A673 (cell line): ENCODE results near the gene FNDC10. TPM values are rescaled to one million over a fixed set of nuclear protein-coding genes. Genes with fewer than 3 reads are reported as not detected.

Experiments used
- BruUV-seq: library from RNA; stranded (reverse); fragments of 400-500 nt; replicated peaks from 2 replicates; lab custom pipeline; 2021; lab: Mats Ljungman, UMichigan
- CTCF ChIA-PET: fragments of 300-600 bp; sonication (Branson Sonifier 250); formaldehyde crosslinking; loops from one replicate; lab custom pipeline; 2022; ENCODE audit warnings: antibody characterized with exemption; lab: Charles Lee
- POLR2A ChIA-PET: fragments of 300-600 bp; sonication (Branson Sonifier 250); formaldehyde crosslinking; loops from one replicate; lab custom pipeline; 2022; ENCODE audit warnings: antibody characterized with exemption; ENCODE audit not compliant: low non-redundant PET; lab: Charles Lee
- DNase-seq: peaks from one replicate; pipeline ENCODE4 v3.0.0-alpha.2; 2015; ENCODE audit warnings: low spot score
- H3K27ac ChIP-seq: fragments of 200-600 bp; sonication (generic); 2 replicates; pipeline ENCODE4 v1.5.1; 2016; ENCODE audit warnings: mixed run types, low read depth, mild to moderate bottlenecking, mixed read lengths, antibody characterized with exemption, low read length; ENCODE audit not compliant: poor library complexity, severe bottlenecking
- H3K27me3 ChIP-seq: fragments of 200-600 bp; sonication (generic); replicated peaks from 2 replicates; pipeline ENCODE4 v1.6.1; 2017; ENCODE audit warnings: mixed run types, low read depth, mild to moderate bottlenecking, mixed read lengths, antibody characterized with exemption, low read length; ENCODE audit not compliant: insufficient read depth, poor library complexity
- H3K36me3 ChIP-seq: fragments of 200-600 bp; sonication (generic); 2 replicates; pipeline ENCODE4 v1.6.1; 2016; ENCODE audit warnings: mixed run types, mild to moderate bottlenecking, mixed read lengths, antibody characterized with exemption, low read length; ENCODE audit not compliant: insufficient read depth, poor library complexity, severe bottlenecking
- H3K4me1 ChIP-seq: fragments of 200-600 bp; sonication (generic); 2 replicates; pipeline ENCODE4 v1.6.1; 2017; ENCODE audit warnings: mixed run types, mild to moderate bottlenecking, mixed read lengths, antibody characterized with exemption, low read length; ENCODE audit not compliant: insufficient read depth, poor library complexity, severe bottlenecking
- H3K4me3 ChIP-seq: fragments of 200-600 bp; sonication (generic); 2 replicates; pipeline ENCODE4 v1.5.1; 2016; ENCODE audit warnings: low read depth, mixed run types, mild to moderate bottlenecking, mixed read lengths, low read length; ENCODE audit not compliant: poor library complexity, severe bottlenecking
- H3K9me3 ChIP-seq: fragments of 200-600 bp; sonication (generic); 2 replicates; pipeline ENCODE4 v1.6.1; 2016; ENCODE audit warnings: mixed run types, low read depth, mild to moderate bottlenecking, mixed read lengths, antibody characterized with exemption, low read length; ENCODE audit not compliant: poor library complexity, severe bottlenecking
- CTCF ChIP-seq: fragments of 300-800, 200-600 bp; sonication (generic); conservative IDR thresholded peaks from 2 replicates; pipeline ENCODE4 v1.5.1; 2017; ENCODE audit warnings: low read depth, mild to moderate bottlenecking, antibody characterized with exemption, low read length, moderate library complexity, mixed read lengths
- EZH2 ChIP-seq: fragments of 200-600 bp; sonication (generic); IDR thresholded peaks from 2 replicates; pipeline ENCODE4 v1.6.1; 2017; ENCODE audit warnings: borderline replicate concordance, low read depth, mild to moderate bottlenecking, mixed read lengths, antibody characterized with exemption, low read length; ENCODE audit not compliant: poor library complexity, severe bottlenecking
- intact Hi-C: fragments of 100-400 bp; cut with micrococcal nuclease; formaldehyde crosslinking; loops from one replicate; pipeline ENCODE4 v1.10.0; 2022; ENCODE audit not compliant: unreplicated experiment
- total RNA-seq: library from RNA; stranded (reverse); gene quantifications from 2 replicates; pipeline ENCODE4 v1.2.3, GENCODE V29; 2021

FNDC10 gene
- total RNA-seq, 1 experiment from 2014 or later: 1.7 TPM

DNA sequence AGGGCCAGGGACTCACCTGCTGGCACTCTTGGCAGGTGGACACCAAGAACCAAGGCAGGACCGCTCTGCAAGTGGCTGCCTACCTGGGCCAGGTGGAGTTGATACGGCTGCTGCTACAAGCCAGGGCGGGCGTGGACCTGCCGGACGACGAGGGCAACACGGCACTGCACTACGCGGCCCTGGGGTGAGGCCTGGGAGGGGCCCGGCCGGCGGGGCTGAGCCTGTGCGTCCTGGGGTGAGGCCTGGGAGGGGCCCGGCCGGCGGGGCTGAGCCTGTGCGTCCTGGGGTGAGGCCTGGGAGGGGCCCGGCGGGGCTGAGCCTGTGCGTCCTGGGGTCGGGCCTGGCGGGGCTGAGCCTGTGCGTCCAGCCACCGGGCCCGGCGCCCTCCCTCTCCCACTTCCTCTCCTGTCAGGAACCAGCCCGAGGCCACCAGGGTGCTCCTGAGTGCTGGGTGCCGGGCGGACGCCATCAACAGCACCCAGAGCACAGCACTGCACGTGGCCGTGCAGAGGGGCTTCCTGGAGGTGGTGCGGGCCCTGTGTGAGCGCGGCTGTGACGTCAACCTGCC, 27.4 kb upstream of the FNDC10 start:
- peaks cover 18% of the 10 kb centered on the region for H3K27me3 ChIP-seq
- no peak overlapping the region for H3K4me3 ChIP-seq
- ChIA-PET CTCF (no interaction called here), POLR2A (no interaction called here)
- intact Hi-C loops: no loop called here
- peaks cover 15% of the 10 kb centered on the region for H3K4me1 ChIP-seq
- no TSS peak for BruUV-seq
- TF ChIP-seq EZH2 (no peak), CTCF (no peak)
- no peaks in the 10 kb centered on the region for H3K36me3 ChIP-seq
- H3K27ac ChIP-seq: no peak overlapping the region
- no peaks in the 10 kb centered on the region for H3K9me3 ChIP-seq
- no peak for DNase-seq

DNA sequence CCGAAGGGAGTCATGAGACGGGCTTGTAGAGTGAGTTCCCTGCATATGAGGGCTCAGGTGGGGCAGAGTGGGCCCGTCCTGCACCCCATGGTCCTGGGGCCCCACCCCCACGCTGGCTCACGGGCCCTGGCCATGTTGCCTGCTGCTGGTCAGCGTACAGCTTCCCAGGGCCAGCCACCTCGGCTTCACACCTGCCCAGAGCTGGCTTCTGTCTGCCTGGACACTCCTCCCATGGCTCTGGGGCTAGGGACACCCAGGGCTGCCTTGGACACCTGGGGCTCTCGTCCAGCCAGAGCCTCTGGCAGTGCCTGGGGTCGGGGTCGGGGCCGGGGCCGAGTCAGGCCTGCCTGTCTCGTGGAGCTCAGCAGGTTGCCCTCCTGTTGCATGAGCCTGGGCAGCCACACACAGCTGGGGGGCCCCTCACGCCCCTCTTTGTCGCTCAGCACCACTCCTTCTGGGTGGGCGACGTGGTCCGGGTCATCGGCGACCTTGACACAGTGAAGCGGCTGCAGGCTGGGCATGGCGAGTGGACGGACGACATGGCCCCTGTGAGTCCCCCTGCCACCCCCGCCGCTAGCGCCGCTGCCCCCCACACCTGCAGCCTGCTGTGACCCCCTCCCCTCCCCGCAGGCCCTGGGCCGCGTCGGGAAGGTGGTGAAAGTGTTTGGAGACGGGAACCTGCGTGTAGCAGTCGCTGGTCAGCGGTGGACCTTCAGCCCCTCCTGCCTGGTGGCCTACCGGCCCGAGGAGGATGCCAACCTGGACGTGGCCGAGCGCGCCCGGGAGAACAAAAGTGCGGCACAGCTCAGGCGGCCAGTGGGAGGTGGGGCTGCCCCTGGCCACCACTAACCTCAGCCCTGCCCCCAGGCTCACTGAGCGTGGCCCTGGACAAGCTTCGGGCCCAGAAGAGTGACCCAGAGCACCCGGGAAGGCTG, 26.5 kb upstream of the FNDC10 start:
- no TSS peak for BruUV-seq
- CTCF ChIA-PET: no interaction called here

DNA sequence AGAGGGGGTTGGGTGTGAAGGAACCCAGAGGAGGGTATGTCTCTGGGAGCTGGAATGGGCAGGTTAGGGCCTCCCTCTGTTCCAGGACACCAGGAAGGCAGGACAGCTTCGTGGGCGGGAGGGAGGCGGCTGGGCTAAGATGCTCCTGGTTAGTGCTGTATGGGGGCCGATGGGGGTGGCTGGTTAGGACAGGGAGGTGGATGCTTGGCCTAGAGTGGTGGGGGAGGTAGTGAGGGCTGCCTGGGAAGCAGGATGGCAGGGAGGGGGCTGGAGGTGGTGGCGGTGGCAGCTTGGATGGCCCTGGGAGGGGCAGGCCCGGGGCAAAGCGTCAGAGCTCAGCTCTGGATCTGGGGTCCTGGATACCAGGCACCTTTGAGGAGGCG, 25.9 kb upstream of the FNDC10 start:
- no peak for DNase-seq
- POLR2A ChIA-PET: no interaction called here
- Histone ChIP-seq H3K9me3 (no peaks in the 10 kb centered on the region), H3K27ac (no peak overlapping the region), H3K4me3 (no peak overlapping the region), H3K36me3 (no peaks in the 10 kb centered on the region), H3K4me1 (peaks cover 8% of the 10 kb centered on the region), H3K27me3 (peaks cover 6% of the 10 kb centered on the region)
- no peak for TF ChIP-seq EZH2
- intact Hi-C loops: no loop called here
- CTCF ChIA-PET: no interaction called here
- BruUV-seq: no TSS peak

More for the DNA sequence above, 26.5 kb upstream of the FNDC10 start:
- DNase-seq: no peak
- TF ChIP-seq CTCF (no peak), EZH2 (no peak)
- Histone ChIP-seq H3K36me3 (no peaks in the 10 kb centered on the region), H3K27ac (no peak overlapping the region), H3K9me3 (no peaks in the 10 kb centered on the region), H3K4me1 (peaks cover 9% of the 10 kb centered on the region), H3K4me3 (no peak overlapping the region), H3K27me3 (peaks cover 11% of the 10 kb centered on the region)
- intact Hi-C loops: no loop called here
- POLR2A ChIA-PET: no interaction called here
